ENCODE data around the gene PKD2L1.
"Not testable (repeated sequence)": the region's sequence is repeated elsewhere in the genome, so short reads cannot be mapped to it uniquely, and the experiment has no call there.

The PKD2L1 gene

DNA sequence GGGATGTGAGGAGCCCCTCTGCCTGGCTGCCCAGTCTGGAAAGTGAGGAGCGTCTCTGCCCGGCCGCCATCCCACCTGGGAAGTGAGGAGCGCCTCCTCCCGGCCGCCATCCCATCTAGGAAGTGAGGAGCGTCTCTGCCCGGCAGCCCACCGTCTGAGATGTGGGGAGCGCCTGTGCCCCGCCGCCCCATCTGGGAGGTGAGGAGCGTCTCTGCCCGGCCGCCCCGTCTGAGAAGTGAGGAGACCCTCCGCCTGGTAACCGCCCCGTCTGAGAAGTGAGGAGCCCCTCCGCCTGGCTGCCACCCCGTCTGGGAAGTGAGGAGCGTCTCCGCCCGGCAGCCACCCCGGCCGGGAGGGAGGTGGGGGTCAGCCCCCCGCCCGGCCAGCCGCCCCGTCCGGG is 53.1 kb downstream of the PKD2L1 start:
- not testable (repeated sequence) for DNase-seq

DNA sequence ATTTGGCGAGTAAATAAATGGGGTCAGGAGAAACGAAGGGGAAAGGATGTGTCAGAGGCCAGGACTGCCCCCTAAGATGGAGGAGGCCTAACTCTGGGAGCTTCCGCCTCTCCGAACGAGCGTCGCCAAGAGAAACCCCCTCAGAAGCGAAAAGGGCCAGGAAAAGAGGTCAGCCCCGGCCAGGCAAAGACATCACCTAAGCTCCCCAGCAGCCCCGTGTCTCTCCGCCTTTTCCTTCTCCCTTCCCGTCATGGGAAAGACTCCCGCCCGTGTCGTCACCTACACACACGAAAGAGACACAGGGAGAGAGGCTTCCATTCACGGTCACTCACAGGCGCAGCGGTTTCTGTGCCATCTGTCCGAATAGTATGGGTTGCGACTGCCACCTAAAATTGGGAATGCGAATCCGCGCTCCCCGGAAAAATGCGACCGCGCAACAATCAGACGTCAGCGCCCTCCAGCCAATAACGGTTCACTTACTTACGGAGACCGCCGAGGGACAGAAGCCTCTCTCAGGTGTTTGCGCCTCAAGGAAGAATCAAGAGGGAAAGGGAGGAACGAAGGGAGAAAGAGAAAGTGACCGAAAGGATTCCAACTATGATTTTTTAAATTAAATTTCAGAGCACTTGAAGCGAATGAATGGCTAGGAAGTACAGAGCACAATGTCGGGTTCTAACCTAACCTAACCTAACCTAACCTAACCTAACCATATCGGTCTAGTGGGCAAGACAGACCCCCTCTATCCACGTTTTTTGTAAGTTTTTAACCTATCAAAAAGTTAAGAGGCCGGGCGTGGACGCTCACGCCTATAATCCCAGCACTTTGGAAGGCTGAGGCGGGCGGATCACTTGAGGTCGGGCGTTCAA is 62.6 kb downstream of the PKD2L1 start, which contains the start of gene CWF19L1:
Gene CWF19L1, minus strand, starts transcription at position 400 of the 866 bp plus-strand sequence. Its CDS starts 45 bp downstream, at position 355.
- peak; percentile 86 for DNase-seq

DNA sequence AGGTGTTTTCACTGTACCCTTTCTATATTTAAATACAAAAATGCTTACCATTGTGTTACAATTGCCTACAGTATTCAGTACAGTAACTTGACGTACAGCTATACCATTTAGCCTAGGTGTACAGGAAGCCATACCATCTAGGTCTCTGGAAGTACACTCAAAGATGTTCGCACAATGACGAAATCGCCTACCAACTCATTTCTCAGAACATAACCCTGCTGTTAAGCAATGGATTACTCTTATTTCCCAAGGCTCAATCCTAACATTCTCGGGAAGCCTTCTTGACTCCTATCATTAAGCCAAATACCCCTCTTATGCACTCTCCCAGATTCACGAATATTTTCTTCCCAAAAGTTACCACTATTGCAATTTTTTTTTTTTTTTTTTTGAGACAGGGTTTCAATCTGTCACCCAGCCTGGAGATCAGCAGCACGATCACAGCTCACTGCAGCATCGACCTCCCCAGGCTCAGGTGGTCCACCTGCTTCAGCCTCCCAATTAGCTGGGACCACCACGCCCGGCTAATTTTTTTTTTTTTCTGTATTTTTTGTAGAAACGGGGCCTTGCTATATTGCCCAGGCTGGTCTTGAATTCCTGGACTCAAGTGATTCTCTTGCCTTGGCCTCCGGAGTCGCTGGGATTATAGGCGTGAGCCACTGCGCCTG is 64.1 kb downstream of the PKD2L1 start:
- no peak for DNase-seq

DNA sequence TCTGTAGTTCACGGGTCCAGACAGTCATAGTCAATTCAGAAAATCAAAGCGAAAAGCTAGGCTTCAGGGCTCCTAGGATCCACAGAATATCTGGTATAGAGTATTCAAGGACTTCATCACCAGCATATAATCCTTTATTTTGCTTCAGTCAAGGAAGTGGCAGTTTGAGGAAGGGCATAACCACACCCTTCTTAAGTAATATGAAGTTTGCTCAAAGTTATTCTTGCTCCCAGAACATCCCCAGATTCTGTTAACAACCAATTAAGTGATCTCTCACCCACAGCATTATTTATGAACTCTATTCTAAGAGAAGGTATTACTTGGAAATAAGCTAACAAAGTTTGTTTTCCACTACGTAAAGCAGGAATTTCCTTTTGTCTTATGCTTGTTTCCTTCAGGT is 75.8 kb downstream of the PKD2L1 start:
- DNase-seq, result no peak

DNA sequence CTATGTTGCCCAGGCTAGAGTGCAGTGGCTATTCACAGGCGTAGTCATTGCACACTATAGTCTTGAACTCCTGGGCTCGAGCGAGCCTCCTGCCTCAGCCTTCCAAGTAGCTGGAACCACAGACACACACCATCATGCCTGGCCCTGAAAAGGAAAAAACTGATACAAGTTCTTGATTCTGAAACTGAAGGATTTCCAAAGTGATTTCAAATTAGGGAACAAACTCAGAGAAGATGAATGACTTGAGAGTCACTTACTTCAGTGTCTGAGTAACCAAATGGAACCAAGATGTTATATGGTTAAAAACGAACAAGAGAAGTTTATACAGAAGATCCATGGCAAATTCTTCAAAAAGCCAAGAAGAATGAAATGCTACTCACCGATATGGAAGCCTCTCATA is 77.0 kb downstream of the PKD2L1 start:
- no peak for DNase-seq

DNA sequence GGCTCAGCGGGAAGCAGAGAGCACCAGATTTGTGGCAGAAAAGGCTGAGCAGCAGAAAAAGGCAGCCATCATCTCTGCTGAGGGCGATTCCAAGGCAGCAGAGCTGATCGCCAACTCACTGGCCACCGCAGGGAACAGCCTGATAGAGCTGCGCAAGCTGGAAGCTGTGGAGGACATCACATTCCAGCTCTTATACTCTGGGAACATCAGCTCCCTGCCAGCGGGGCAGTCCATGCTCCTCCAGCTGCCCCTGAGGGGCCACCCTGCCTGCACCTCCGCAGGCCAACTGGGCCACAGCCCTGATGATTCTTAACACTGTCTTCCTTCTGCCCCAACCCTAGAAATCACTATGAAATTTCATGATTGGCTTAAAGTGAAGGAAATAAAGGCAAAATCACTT is 81.2 kb downstream of the PKD2L1 start:
- no peak for DNase-seq

DNA sequence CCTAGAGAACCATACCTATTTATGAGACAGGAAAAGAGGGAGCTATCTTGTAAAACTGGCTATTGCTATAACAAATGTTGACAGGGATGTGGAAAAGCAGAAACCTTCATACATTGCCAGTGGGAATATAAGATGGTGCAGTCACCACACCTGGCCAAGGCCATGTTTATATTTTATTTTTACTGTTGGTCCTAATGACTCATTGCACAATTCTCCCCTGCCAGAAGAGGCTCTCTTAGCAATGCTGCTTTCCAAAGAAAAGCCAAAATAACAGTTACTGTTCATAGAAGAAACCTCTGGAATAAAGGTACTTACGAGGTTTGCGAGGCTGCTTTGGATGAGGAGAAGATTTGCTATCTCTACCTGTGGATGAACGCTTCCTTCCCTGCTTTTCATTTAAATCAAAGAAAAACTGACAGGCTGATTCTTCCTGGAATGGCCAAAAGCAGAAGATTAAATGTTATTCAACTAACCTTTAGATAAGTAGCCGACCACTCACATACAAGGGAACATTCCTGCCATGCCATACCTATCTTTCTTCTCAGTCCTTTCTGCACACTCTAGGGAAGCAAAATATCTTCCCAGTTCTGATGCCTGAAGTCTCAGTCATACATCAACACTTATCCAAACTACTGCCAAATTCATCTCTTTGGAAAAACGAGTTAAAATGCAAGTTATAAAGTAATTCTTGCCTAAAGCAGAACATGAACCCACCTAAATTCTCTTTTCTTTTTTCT is 84.4 kb downstream of the PKD2L1 start:
- DNase-seq, result no peak

DNA sequence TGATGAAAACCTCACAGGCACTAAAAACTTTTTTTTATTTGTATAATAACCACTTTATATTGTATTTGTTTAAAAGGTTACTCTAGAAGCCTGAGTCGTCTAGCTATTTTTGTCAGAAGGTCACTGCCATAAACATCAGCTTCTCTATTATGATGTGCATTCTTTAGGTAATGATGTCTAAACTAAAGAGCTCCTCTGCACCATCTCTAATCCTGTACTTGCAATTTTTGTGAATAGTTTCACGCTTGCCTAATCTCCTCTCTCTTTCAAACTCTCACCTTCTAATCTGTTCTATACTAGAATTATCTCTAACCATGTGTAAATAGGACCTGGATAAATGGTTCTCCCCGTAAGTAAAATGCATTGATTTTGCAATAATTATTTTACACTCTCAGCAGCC is 90.2 kb downstream of the PKD2L1 start:
- no peak for DNase-seq

DNA sequence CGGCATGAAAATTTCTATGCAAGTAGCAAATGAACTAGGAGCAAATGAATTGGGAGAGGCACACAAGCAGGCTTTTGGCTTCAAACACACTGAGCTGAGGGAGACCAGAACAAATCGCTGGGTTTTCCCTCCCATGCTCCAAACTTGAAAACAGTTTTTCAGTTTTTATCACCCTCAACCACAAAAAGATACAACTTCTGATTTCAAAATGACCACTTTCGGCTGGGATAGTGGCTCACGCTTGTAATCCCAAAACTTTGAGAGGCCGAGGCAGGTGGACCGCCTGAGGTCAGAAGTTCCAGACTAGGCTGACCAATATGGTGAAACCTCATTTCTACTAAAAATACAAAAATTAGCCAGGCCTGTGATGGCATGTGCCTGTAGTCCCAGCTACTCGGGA is 91.6 kb downstream of the PKD2L1 start:
- no peak for DNase-seq
